Hepatocyte (in vitro differentiated cells): ENCODE measurements around the gene PPP1R3C.

Experiments used
- EZH2 ChIP-seq: fragments of 200-600 bp; sonication (generic); IDR thresholded peaks from 2 replicates; pipeline ENCODE4 v1.6.1; 2016; ENCODE audit warnings: antibody characterized with exemption, mild to moderate bottlenecking, borderline replicate concordance
- EZH2phosphoT487 ChIP-seq: fragments of 200-600 bp; sonication (generic); IDR thresholded peaks from one replicate; pipeline ENCODE4 v1.6.1; 2018; ENCODE audit warnings: antibody characterized with exemption, mild to moderate bottlenecking, low read depth, moderate library complexity; ENCODE audit not compliant: unreplicated experiment, severe bottlenecking
- TF ChIP-seq, protein P1 (sequence below): fragments of 200-600 bp; sonication (generic); IDR thresholded peaks from 2 replicates; pipeline ENCODE4 v1.5.1; 2016; ENCODE audit warnings: antibody characterized with exemption, mild to moderate bottlenecking; ENCODE audit not compliant: poor library complexity

DNA sequence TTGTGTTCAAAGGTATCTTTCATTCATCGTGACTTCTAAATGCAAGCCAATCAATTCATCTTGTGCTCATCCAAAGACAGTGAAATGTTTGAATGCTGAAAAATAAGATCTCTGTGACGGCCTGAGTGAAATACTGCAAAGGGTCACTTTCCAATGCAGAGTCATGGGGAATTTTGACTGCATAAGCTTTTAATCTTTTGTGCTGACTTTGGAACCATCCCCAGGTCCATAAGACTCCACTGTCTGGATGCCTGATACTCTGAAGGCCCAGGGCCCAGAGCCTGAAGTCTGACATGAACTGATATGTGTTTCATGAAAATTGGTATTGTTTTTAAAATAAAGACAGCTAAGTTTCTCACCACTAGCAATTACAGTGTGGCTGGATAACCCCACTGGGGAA, 39.0 kb downstream of the PPP1R3C start:
- TF ChIP-seq, protein P1, sequence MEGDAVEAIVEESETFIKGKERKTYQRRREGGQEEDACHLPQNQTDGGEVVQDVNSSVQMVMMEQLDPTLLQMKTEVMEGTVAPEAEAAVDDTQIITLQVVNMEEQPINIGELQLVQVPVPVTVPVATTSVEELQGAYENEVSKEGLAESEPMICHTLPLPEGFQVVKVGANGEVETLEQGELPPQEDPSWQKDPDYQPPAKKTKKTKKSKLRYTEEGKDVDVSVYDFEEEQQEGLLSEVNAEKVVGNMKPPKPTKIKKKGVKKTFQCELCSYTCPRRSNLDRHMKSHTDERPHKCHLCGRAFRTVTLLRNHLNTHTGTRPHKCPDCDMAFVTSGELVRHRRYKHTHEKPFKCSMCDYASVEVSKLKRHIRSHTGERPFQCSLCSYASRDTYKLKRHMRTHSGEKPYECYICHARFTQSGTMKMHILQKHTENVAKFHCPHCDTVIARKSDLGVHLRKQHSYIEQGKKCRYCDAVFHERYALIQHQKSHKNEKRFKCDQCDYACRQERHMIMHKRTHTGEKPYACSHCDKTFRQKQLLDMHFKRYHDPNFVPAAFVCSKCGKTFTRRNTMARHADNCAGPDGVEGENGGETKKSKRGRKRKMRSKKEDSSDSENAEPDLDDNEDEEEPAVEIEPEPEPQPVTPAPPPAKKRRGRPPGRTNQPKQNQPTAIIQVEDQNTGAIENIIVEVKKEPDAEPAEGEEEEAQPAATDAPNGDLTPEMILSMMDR = no peak
- no peak for TF ChIP-seq EZH2
- TF ChIP-seq EZH2phosphoT487 = no peak
